GM12878 (cell line): ENCODE measurements around the gene MYO3A. TPM values are rescaled to one million over a fixed set of nuclear protein-coding genes. Genes with fewer than 3 reads are reported as not detected.

Experiments used
- CHD2 ChIP-seq: IDR thresholded peaks from 2 replicates; pipeline ENCODE4 v1.6.1; 2011; ENCODE audit warnings: low read depth, low read length, improper control_type of control experiment, borderline replicate concordance
- NFYB ChIP-seq: IDR thresholded peaks from 2 replicates; pipeline ENCODE4 v1.6.1; 2011; ENCODE audit warnings: low read depth, mild to moderate bottlenecking, low read length, improper control_type of control experiment, moderate library complexity; ENCODE audit not compliant: insufficient read depth
- NR2F1 ChIP-seq: fragments of 450-650 bp; conservative IDR thresholded peaks from 2 replicates; pipeline ENCODE4 v1.6.1; 2017; ENCODE audit warnings: mild to moderate bottlenecking
- ZNF274 ChIP-seq: IDR thresholded peaks from one replicate; pipeline ENCODE4 v1.8.0; 2011; ENCODE audit not compliant: insufficient read length, insufficient read depth
- polyA plus RNA-seq, 11 experiments: library from polyadenylated mRNA; depleted of rRNA in 4 of 11; unstranded in 6 of 11; stranded (reverse) in 5 of 11; fragments of >200 nt; fragmentation: Nextera tagmentation in 4 of 11; fragmentation: Illumina TruSeq in 1 of 11; extraction: Ambion mirVana in 4 of 11; extraction: Trizol in 1 of 11; gene quantifications; 1 replicate in 1 of 11; 2 replicates in 10 of 11; pipeline versions ENCODE4 v1.2.1 to v1.2.3, GENCODE V29; 2011 to 2016; ENCODE audit warnings: inconsistent platforms in 2 of 11, missing spikeins in 2 of 11, low read depth in 1 of 11
- total RNA-seq, 4 experiments: library from RNA; depleted of rRNA in 3 of 4; stranded (reverse); fragments of >200 nt in 3 of 4; fragmentation: Illumina TruSeq in 1 of 4; extraction: Trizol in 1 of 4; gene quantifications; 2 replicates each; pipeline versions ENCODE4 v1.2.1 to v1.2.3, GENCODE V29; 2013 to 2021
- TF ChIP-seq, protein P1 (sequence below): fragments of 450-650 bp; IDR thresholded peaks from 2 replicates; pipeline ENCODE4 v1.6.1; 2017; ENCODE audit warnings: mild to moderate bottlenecking, moderate library complexity
- TF ChIP-seq, protein P2 (sequence below): fragments of 450-650 bp; IDR thresholded peaks from 2 replicates; pipeline ENCODE4 v1.6.1; 2016; ENCODE audit warnings: mild to moderate bottlenecking, moderate library complexity, borderline replicate concordance
- TF ChIP-seq, protein P3 (sequence below): fragments of 450-650 bp; IDR thresholded peaks from 2 replicates; pipeline ENCODE4 v1.6.1; 2017; ENCODE audit warnings: low read depth, mild to moderate bottlenecking, moderate library complexity
- TF ChIP-seq, protein P4 (sequence below): IDR thresholded peaks from 2 replicates; pipeline ENCODE4 v1.6.1; 2012; ENCODE audit warnings: improper control_type of control experiment, low read depth, low read length; ENCODE audit not compliant: insufficient replicate concordance

Gene MYO3A
- total and polyA plus RNA-seq, 10 of the 15 experiments (the other 5 are each of a cell fraction or from before 2014, with no cell fraction given), result not detected

DNA sequence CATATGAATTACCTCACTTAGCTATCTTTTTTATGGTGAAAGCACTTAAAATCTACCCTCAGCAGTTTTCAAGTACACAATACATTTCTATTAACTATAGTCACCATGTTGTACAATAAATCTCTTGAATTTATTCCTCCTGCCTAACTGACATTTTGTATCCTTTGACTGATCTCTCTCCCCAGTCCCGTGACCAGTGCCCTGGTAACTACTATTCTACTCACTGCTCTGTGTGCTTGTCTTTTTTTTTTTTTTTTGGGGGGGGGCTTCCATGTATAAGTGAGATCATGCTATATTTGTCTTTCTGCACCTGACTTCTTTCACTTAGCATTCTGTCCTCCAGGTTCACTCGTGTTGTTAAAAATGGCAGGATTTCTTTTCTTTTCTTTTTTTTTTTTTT, 271.2 kb downstream of the MYO3A start (continued):
- no peak for TF ChIP-seq NR2F1
- TF ChIP-seq, protein P1, sequence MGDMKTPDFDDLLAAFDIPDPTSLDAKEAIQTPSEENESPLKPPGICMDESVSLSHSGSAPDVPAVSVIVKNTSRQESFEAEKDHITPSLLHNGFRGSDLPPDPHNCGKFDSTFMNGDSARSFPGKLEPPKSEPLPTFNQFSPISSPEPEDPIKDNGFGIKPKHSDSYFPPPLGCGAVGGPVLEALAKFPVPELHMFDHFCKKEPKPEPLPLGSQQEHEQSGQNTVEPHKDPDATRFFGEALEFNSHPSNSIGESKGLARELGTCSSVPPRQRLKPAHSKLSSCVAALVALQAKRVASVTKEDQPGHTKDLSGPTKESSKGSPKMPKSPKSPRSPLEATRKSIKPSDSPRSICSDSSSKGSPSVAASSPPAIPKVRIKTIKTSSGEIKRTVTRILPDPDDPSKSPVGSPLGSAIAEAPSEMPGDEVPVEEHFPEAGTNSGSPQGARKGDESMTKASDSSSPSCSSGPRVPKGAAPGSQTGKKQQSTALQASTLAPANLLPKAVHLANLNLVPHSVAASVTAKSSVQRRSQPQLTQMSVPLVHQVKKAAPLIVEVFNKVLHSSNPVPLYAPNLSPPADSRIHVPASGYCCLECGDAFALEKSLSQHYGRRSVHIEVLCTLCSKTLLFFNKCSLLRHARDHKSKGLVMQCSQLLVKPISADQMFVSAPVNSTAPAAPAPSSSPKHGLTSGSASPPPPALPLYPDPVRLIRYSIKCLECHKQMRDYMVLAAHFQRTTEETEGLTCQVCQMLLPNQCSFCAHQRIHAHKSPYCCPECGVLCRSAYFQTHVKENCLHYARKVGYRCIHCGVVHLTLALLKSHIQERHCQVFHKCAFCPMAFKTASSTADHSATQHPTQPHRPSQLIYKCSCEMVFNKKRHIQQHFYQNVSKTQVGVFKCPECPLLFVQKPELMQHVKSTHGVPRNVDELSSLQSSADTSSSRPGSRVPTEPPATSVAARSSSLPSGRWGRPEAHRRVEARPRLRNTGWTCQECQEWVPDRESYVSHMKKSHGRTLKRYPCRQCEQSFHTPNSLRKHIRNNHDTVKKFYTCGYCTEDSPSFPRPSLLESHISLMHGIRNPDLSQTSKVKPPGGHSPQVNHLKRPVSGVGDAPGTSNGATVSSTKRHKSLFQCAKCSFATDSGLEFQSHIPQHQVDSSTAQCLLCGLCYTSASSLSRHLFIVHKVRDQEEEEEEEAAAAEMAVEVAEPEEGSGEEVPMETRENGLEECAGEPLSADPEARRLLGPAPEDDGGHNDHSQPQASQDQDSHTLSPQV, result no peak
- no peak for TF ChIP-seq NFYB
- TF ChIP-seq, protein P2, sequence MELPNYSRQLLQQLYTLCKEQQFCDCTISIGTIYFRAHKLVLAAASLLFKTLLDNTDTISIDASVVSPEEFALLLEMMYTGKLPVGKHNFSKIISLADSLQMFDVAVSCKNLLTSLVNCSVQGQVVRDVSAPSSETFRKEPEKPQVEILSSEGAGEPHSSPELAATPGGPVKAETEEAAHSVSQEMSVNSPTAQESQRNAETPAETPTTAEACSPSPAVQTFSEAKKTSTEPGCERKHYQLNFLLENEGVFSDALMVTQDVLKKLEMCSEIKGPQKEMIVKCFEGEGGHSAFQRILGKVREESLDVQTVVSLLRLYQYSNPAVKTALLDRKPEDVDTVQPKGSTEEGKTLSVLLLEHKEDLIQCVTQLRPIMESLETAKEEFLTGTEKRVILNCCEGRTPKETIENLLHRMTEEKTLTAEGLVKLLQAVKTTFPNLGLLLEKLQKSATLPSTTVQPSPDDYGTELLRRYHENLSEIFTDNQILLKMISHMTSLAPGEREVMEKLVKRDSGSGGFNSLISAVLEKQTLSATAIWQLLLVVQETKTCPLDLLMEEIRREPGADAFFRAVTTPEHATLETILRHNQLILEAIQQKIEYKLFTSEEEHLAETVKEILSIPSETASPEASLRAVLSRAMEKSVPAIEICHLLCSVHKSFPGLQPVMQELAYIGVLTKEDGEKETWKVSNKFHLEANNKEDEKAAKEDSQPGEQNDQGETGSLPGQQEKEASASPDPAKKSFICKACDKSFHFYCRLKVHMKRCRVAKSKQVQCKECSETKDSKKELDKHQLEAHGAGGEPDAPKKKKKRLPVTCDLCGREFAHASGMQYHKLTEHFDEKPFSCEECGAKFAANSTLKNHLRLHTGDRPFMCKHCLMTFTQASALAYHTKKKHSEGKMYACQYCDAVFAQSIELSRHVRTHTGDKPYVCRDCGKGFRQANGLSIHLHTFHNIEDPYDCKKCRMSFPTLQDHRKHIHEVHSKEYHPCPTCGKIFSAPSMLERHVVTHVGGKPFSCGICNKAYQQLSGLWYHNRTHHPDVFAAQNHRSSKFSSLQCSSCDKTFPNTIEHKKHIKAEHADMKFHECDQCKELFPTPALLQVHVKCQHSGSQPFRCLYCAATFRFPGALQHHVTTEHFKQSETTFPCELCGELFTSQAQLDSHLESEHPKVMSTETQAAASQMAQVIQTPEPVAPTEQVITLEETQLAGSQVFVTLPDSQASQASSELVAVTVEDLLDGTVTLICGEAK, result no peak
- no peak for TF ChIP-seq ZNF274
- TF ChIP-seq, protein P3, sequence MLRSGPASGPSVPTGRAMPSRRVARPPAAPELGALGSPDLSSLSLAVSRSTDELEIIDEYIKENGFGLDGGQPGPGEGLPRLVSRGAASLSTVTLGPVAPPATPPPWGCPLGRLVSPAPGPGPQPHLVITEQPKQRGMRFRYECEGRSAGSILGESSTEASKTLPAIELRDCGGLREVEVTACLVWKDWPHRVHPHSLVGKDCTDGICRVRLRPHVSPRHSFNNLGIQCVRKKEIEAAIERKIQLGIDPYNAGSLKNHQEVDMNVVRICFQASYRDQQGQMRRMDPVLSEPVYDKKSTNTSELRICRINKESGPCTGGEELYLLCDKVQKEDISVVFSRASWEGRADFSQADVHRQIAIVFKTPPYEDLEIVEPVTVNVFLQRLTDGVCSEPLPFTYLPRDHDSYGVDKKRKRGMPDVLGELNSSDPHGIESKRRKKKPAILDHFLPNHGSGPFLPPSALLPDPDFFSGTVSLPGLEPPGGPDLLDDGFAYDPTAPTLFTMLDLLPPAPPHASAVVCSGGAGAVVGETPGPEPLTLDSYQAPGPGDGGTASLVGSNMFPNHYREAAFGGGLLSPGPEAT, result no peak
- TF ChIP-seq CHD2, result no peak
- TF ChIP-seq, protein P4, sequence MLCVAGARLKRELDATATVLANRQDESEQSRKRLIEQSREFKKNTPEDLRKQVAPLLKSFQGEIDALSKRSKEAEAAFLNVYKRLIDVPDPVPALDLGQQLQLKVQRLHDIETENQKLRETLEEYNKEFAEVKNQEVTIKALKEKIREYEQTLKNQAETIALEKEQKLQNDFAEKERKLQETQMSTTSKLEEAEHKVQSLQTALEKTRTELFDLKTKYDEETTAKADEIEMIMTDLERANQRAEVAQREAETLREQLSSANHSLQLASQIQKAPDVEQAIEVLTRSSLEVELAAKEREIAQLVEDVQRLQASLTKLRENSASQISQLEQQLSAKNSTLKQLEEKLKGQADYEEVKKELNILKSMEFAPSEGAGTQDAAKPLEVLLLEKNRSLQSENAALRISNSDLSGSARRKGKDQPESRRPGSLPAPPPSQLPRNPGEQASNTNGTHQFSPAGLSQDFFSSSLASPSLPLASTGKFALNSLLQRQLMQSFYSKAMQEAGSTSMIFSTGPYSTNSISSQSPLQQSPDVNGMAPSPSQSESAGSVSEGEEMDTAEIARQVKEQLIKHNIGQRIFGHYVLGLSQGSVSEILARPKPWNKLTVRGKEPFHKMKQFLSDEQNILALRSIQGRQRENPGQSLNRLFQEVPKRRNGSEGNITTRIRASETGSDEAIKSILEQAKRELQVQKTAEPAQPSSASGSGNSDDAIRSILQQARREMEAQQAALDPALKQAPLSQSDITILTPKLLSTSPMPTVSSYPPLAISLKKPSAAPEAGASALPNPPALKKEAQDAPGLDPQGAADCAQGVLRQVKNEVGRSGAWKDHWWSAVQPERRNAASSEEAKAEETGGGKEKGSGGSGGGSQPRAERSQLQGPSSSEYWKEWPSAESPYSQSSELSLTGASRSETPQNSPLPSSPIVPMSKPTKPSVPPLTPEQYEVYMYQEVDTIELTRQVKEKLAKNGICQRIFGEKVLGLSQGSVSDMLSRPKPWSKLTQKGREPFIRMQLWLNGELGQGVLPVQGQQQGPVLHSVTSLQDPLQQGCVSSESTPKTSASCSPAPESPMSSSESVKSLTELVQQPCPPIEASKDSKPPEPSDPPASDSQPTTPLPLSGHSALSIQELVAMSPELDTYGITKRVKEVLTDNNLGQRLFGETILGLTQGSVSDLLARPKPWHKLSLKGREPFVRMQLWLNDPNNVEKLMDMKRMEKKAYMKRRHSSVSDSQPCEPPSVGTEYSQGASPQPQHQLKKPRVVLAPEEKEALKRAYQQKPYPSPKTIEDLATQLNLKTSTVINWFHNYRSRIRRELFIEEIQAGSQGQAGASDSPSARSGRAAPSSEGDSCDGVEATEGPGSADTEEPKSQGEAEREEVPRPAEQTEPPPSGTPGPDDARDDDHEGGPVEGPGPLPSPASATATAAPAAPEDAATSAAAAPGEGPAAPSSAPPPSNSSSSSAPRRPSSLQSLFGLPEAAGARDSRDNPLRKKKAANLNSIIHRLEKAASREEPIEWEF, result no peak
